Keratinocyte (primary cell): ENCODE measurements around the gene CPN2. TPM values are rescaled to one million over a fixed set of nuclear protein-coding genes. Genes with fewer than 3 reads are reported as not detected.

Experiments
- DNase-seq: peaks from one replicate; pipeline ENCODE4 v3.0.0-alpha.2; 2011; ENCODE audit warnings: low read depth, missing footprints, low spot score
- FAIRE-seq: peaks from 2 replicates; lab custom pipeline; 2011; peaks lifted over from hg19 to GRCh38; lab: Jason Lieb, UNC
- H2AFZ ChIP-seq: 2 replicates; pipeline ENCODE4 v1.6.0; 2012; ENCODE audit warnings: low read length, control low read depth, inconsistent platforms; ENCODE audit not compliant: control insufficient read depth
- H3K27ac ChIP-seq: 2 replicates; pipeline ENCODE4 v1.5.1; 2011; ENCODE audit warnings: low read length; ENCODE audit not compliant: control insufficient read depth, insufficient read depth
- H3K27me3 ChIP-seq: 3 replicates; pipeline ENCODE4 v1.6.0; 2011; ENCODE audit warnings: low read length; ENCODE audit not compliant: control insufficient read depth, insufficient read depth; ENCODE audit errors: extremely low read depth
- H3K36me3 ChIP-seq, 2 experiments: 2 replicates in 1 of 2; 3 replicates in 1 of 2; pipeline ENCODE4 v1.5.1; 2011; ENCODE audit warnings: low read length in 2 of 2, mild to moderate bottlenecking in 1 of 2; ENCODE audit not compliant: control insufficient read depth in 2 of 2, insufficient read depth in 2 of 2; ENCODE audit errors: extremely low read depth in 1 of 2
- H3K4me1 ChIP-seq: 3 replicates; pipeline ENCODE4 v1.5.1; 2011; ENCODE audit warnings: low read length; ENCODE audit not compliant: control insufficient read depth, insufficient read depth; ENCODE audit errors: extremely low read depth
- H3K4me2 ChIP-seq: 3 replicates; pipeline ENCODE4 v1.6.0; 2011; ENCODE audit warnings: low read depth, low read length; ENCODE audit not compliant: control insufficient read depth, insufficient read depth; ENCODE audit errors: extremely low read depth
- H3K4me3 ChIP-seq, 3 experiments: fragments of 200-600 bp in 1 of 3; sonication (generic) in 1 of 3; 2 replicates in 2 of 3; 3 replicates in 1 of 3; pipeline ENCODE4 v1.5.1; 2011 to 2016; ENCODE audit warnings: low read length in 3 of 3, mild to moderate bottlenecking in 3 of 3, control low read depth in 2 of 3, inconsistent platforms in 1 of 3, low read depth in 1 of 3, mixed read lengths in 1 of 3, mixed run types in 1 of 3, moderate library complexity in 1 of 3; ENCODE audit not compliant: control insufficient read depth in 2 of 3, insufficient read depth in 2 of 3; ENCODE audit errors: extremely low read depth in 1 of 3
- H3K79me2 ChIP-seq: 2 replicates; pipeline ENCODE4 v1.6.0; 2012; ENCODE audit warnings: low read length; ENCODE audit not compliant: control insufficient read depth, insufficient read depth
- H3K9ac ChIP-seq: 3 replicates; pipeline ENCODE4 v1.6.0; 2011; ENCODE audit warnings: low read length; ENCODE audit not compliant: control insufficient read depth, insufficient read depth; ENCODE audit errors: extremely low read depth
- H3K9me1 ChIP-seq: 3 replicates; pipeline ENCODE4 v1.6.0; 2011; ENCODE audit warnings: low read length; ENCODE audit not compliant: control insufficient read depth, insufficient read depth; ENCODE audit errors: extremely low read depth
- H3K9me3 ChIP-seq: 2 replicates; pipeline ENCODE4 v1.5.1; 2012; ENCODE audit warnings: low read depth, low read length; ENCODE audit not compliant: control insufficient read depth
- H4K20me1 ChIP-seq: 3 replicates; pipeline ENCODE4 v1.6.0; 2011; ENCODE audit warnings: low read length; ENCODE audit not compliant: control insufficient read depth, insufficient read depth; ENCODE audit errors: extremely low read depth
- EZH2 ChIP-seq: IDR thresholded peaks from one replicate; pipeline ENCODE4 v1.6.1; 2012; ENCODE audit warnings: inconsistent platforms, mild to moderate bottlenecking, low read length, moderate library complexity
- dilution Hi-C: fragments of 300-500 bp; cut with MboI; formaldehyde crosslinking; loops from one replicate; pipeline ENCODE4 v1.7.0; 2020; ENCODE audit warnings: low sequenced_read_pairs; ENCODE audit not compliant: extremely low pct_ligation_motif_present
- polyA plus RNA-seq, 5 experiments: library from polyadenylated mRNA; depleted of rRNA in 3 of 5; stranded (reverse) in 3 of 5; stranded (forward) in 1 of 5; unstranded in 1 of 5; fragments of >200 nt; gene quantifications; 1 replicate in 1 of 5; 2 replicates in 3 of 5; 3 replicates in 1 of 5; pipeline versions ENCODE4 v1.2.1 to v1.2.3, GENCODE V29; 2011 to 2012; ENCODE audit warnings: missing spikeins in 2 of 5, low read depth in 1 of 5, low replicate concordance in 1 of 5
- TF ChIP-seq, protein P1 (sequence below), 3 experiments: IDR thresholded peaks in 1 of 3; conservative IDR thresholded peaks in 1 of 3; optimal IDR thresholded peaks in 1 of 3; 2 replicates in 2 of 3; 3 replicates in 1 of 3; pipeline versions ENCODE3 to v1.5.1; 2011; ENCODE audit warnings: low read length in 3 of 3, mild to moderate bottlenecking in 3 of 3, moderate library complexity in 2 of 3, control low read depth in 1 of 3, inconsistent platforms in 1 of 3; ENCODE audit not compliant: insufficient read depth in 2 of 3; ENCODE audit errors: extremely low read depth in 1 of 3

Gene CPN2
- polyA plus RNA-seq, 1 donor (not counting 4 experiments of a cell fraction or from before 2014, with no cell fraction given): not detected

GRCh38 chr3:194395778-194396538 lies 44.8 kb upstream of the CPN2 start:
- no peak for DNase-seq
- peaks cover 24% of the 10 kb centered on the region for H3K27me3 ChIP-seq
- TF ChIP-seq, protein P1, sequence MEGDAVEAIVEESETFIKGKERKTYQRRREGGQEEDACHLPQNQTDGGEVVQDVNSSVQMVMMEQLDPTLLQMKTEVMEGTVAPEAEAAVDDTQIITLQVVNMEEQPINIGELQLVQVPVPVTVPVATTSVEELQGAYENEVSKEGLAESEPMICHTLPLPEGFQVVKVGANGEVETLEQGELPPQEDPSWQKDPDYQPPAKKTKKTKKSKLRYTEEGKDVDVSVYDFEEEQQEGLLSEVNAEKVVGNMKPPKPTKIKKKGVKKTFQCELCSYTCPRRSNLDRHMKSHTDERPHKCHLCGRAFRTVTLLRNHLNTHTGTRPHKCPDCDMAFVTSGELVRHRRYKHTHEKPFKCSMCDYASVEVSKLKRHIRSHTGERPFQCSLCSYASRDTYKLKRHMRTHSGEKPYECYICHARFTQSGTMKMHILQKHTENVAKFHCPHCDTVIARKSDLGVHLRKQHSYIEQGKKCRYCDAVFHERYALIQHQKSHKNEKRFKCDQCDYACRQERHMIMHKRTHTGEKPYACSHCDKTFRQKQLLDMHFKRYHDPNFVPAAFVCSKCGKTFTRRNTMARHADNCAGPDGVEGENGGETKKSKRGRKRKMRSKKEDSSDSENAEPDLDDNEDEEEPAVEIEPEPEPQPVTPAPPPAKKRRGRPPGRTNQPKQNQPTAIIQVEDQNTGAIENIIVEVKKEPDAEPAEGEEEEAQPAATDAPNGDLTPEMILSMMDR (optimal IDR thresholded peaks at IDR 0.05 in 1 of 3, IDR thresholded peaks at IDR 0.05 in 1 of 3, conservative IDR thresholded peaks at IDR 0.05 in 1 of 3; ENCODE audit: extremely low read depth in 1 of 3, insufficient read depth in 2 of 3, low read length in 3 of 3): no peak
- no peaks in the 10 kb centered on the region for H4K20me1 ChIP-seq
- no peak overlapping the region for H3K4me3 ChIP-seq
- peak overlapping the region; percentile 65 for H3K4me2 ChIP-seq
- peaks cover 13% of the 10 kb centered on the region for H3K4me1 ChIP-seq
- H3K9me3 ChIP-seq: no peaks in the 10 kb centered on the region
- H3K36me3 ChIP-seq: no peaks in the 10 kb centered on the region
- dilution Hi-C loops: no loop called here
- H2AFZ ChIP-seq: no peak overlapping the region
- no peak overlapping the region for H3K9ac ChIP-seq
- H3K9me1 ChIP-seq: no peaks in the 10 kb centered on the region
- H3K79me2 ChIP-seq: no peaks in the 10 kb centered on the region
- no peak overlapping the region for H3K27ac ChIP-seq
- no peak for FAIRE-seq

DNA sequence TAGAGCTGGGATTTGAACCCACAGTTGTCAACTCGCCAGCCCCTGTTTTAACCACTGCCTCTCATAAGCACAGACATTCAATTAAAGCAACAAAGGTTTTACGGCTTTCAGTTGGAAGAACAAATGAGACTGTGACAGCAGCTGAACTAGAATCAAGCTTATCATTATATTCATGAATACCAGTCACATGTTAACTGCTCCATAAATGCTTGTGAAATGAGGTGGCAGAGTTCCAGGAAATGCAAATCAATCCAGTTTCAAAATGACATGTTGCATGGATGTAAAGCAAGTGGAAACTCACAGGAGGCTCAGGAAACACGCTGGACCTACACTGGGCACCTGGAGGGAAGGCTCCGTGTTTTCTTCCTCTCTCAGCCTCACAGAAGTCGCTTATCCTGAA lies 44.1 kb upstream of the CPN2 start:
- dilution Hi-C loops: no loop called here
- TF ChIP-seq, protein P1 (optimal IDR thresholded peaks at IDR 0.05 in 1 of 3, IDR thresholded peaks at IDR 0.05 in 1 of 3, conservative IDR thresholded peaks at IDR 0.05 in 1 of 3; ENCODE audit: extremely low read depth in 1 of 3, insufficient read depth in 2 of 3, low read length in 3 of 3): no peak
- TF ChIP-seq EZH2: no peak

More for the DNA sequence above, 44.1 kb upstream of the CPN2 start:
- H3K9me3 ChIP-seq: peaks cover 2% of the 10 kb centered on the region
- no peaks in the 10 kb centered on the region for H4K20me1 ChIP-seq
- H3K4me3 ChIP-seq: no peak overlapping the region
- FAIRE-seq: peak; percentile 80
- H2AFZ ChIP-seq: no peak overlapping the region
- H3K27me3 ChIP-seq: peaks cover 24% of the 10 kb centered on the region
- no peaks in the 10 kb centered on the region for H3K79me2 ChIP-seq
- no peak overlapping the region for H3K4me2 ChIP-seq
- H3K36me3 ChIP-seq: no peaks in the 10 kb centered on the region
- peaks cover 13% of the 10 kb centered on the region for H3K4me1 ChIP-seq
- no peak overlapping the region for H3K27ac ChIP-seq
- no peak for DNase-seq
- no peaks in the 10 kb centered on the region for H3K9me1 ChIP-seq
- H3K9ac ChIP-seq: no peak overlapping the region
